PFSK-1 (cell line): ENCODE data around the gene DHCR7.

Experiments used
- TAF1 ChIP-seq: IDR thresholded peaks from 2 replicates; pipeline ENCODE4 v1.6.1; 2012; ENCODE audit warnings: low read length, control low read depth, borderline replicate concordance; ENCODE audit not compliant: insufficient read depth
- TF ChIP-seq, protein P1 (sequence below), 2 experiments: IDR thresholded peaks; 2 replicates each; pipeline versions ENCODE4 v1.6.1 to v1.8.0; 2011 to 2012; ENCODE audit warnings: low read depth in 2 of 2, low read length in 2 of 2, control low read depth in 1 of 2, inconsistent platforms in 1 of 2, mild to moderate bottlenecking in 1 of 2, moderate library complexity in 1 of 2; ENCODE audit not compliant: insufficient read depth in 1 of 2

DNA sequence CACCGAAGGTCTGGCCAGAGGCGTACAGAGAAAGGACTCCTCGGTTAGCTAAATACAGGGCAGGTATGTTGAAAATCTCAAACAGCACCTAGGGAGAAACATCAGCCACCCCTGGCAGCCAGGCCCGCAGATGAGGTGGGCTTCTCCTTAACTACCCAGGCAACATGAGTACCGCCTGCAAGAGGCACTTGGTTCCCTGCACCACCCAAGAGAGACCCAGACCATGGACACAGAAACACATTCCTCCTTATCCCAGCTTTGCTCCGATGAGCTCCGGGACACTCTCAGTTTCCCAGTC is 53.0 kb downstream of the DHCR7 start:
- TF ChIP-seq TAF1: no peak
- TF ChIP-seq, protein P1, sequence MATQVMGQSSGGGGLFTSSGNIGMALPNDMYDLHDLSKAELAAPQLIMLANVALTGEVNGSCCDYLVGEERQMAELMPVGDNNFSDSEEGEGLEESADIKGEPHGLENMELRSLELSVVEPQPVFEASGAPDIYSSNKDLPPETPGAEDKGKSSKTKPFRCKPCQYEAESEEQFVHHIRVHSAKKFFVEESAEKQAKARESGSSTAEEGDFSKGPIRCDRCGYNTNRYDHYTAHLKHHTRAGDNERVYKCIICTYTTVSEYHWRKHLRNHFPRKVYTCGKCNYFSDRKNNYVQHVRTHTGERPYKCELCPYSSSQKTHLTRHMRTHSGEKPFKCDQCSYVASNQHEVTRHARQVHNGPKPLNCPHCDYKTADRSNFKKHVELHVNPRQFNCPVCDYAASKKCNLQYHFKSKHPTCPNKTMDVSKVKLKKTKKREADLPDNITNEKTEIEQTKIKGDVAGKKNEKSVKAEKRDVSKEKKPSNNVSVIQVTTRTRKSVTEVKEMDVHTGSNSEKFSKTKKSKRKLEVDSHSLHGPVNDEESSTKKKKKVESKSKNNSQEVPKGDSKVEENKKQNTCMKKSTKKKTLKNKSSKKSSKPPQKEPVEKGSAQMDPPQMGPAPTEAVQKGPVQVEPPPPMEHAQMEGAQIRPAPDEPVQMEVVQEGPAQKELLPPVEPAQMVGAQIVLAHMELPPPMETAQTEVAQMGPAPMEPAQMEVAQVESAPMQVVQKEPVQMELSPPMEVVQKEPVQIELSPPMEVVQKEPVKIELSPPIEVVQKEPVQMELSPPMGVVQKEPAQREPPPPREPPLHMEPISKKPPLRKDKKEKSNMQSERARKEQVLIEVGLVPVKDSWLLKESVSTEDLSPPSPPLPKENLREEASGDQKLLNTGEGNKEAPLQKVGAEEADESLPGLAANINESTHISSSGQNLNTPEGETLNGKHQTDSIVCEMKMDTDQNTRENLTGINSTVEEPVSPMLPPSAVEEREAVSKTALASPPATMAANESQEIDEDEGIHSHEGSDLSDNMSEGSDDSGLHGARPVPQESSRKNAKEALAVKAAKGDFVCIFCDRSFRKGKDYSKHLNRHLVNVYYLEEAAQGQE (IDR thresholded peaks at IDR 0.05; ENCODE audit: insufficient read depth in 1 of 2, low read depth in 2 of 2, low read length in 2 of 2): no peak
